Measurements from ENCODE around the gene GPR89A.
"Not testable (repeated sequence)": the region's sequence is repeated elsewhere in the genome, so short reads cannot be mapped to it uniquely, and the experiment has no call there.

The GPR89A gene

DNA sequence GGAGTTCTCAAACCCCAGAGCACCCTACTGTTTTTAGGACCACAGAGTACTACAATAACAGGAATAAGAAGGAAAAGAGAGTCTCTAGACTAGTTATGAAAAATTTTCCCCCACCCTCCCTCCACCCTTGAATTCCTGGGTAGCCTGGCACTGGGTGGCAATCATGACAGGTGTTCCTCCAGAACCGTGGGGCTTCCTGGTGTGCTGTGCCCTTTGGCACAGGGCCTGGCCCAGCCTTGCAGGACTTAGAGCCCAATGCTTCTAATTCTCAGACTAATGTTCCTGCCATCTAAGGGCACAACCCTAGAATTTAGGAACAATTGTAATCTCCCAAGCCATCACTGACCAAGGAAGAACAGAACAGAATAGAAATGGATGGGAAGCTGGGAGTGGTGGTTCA is 110.0 kb downstream of the GPR89A start:
- TF ChIP-seq, protein P1, sequence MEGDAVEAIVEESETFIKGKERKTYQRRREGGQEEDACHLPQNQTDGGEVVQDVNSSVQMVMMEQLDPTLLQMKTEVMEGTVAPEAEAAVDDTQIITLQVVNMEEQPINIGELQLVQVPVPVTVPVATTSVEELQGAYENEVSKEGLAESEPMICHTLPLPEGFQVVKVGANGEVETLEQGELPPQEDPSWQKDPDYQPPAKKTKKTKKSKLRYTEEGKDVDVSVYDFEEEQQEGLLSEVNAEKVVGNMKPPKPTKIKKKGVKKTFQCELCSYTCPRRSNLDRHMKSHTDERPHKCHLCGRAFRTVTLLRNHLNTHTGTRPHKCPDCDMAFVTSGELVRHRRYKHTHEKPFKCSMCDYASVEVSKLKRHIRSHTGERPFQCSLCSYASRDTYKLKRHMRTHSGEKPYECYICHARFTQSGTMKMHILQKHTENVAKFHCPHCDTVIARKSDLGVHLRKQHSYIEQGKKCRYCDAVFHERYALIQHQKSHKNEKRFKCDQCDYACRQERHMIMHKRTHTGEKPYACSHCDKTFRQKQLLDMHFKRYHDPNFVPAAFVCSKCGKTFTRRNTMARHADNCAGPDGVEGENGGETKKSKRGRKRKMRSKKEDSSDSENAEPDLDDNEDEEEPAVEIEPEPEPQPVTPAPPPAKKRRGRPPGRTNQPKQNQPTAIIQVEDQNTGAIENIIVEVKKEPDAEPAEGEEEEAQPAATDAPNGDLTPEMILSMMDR (IDR thresholded peaks at IDR 0.05; ENCODE audit: low read depth, low read length) = no peak
- H3K4me3 ChIP-seq (ENCODE audit: low read depth, low read length) = no peak overlapping the region

DNA sequence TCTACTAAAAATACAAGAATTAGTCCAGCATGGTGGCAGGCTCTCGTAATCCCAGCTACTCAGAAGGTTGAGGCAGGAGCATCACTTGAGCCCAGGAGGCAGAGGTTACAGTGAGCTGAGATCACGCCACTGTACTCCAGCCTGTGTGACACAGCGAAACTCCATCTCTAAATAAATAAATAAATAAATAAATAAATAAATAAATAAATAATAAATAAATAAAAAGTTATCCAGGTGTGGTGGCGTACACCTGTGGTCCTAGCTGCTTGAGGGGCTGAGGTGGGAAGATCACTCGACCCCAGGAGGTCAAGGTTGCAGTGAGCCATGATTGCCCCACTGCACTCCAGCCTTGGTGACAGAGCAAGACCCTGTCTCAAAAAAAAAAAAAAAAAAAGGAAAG is 110.7 kb downstream of the GPR89A start:
- not testable (repeated sequence) for H3K4me3 ChIP-seq (ENCODE audit: low read depth, low read length)

GRCh38 chr1:145719230-145720079 is 111.7 kb downstream of the GPR89A start, which contains the start of gene CD160:
Gene CD160, plus strand, starts transcription at chr1:145719499. Its CDS starts 8,829 bp downstream, at chr1:145728328.
- H3K4me3 ChIP-seq (ENCODE audit: low read depth, low read length) = no peak within 1 kb of the TSS
- TF ChIP-seq, protein P1 (IDR thresholded peaks at IDR 0.05; ENCODE audit: low read depth, low read length) = no peak

Measured in WI38 (cell line).